Activated CD8-positive, alpha-beta memory T cell treated with anti-CD3 and anti-CD28 coated beads, Interleukin-2, amount 50 U/mL, for 48 hours (primary cell): ENCODE data around the gene SNRNP70.
"Not testable (repeated sequence)": the region's sequence is repeated elsewhere in the genome, so short reads cannot be mapped to it uniquely, and the experiment has no call there.

Experiments
- DNase-seq: peaks from one replicate; pipeline ENCODE4 v3.0.0-alpha.2; 2020

The SNRNP70 gene

GRCh38 chr19:49064768-49065611, 20.3 kb upstream of the SNRNP70 start, which contains the start of gene NTF4:
Gene NTF4 (minus strand): TSS chr19:49064818. CDS start chr19:49061997, 2,821 bp downstream.
- no peak for DNase-seq

- no peak for DNase-seq
These were observed 19.2 kb upstream of the SNRNP70 start for GRCh38 chr19:49065905-49066512.

- DNase-seq: no peak
These were observed 17.7 kb upstream of the SNRNP70 start for GRCh38 chr19:49067554-49067953.

GRCh38 chr19:49069026-49069425, 16.2 kb upstream of the SNRNP70 start:
- no peak for DNase-seq

GRCh38 chr19:49070416-49070815, 14.8 kb upstream of the SNRNP70 start:
- no peak for DNase-seq

- DNase-seq: no peak
These were observed 13.2 kb upstream of the SNRNP70 start for GRCh38 chr19:49071860-49072547.

- DNase-seq: no peak
These were observed 11.5 kb upstream of the SNRNP70 start for GRCh38 chr19:49073514-49074378.

- not testable (repeated sequence) for DNase-seq
These were observed 10.4 kb upstream of the SNRNP70 start for GRCh38 chr19:49074869-49075268.

GRCh38 chr19:49080392-49080791, 4.9 kb upstream of the SNRNP70 start:
- no peak for DNase-seq

DNA sequence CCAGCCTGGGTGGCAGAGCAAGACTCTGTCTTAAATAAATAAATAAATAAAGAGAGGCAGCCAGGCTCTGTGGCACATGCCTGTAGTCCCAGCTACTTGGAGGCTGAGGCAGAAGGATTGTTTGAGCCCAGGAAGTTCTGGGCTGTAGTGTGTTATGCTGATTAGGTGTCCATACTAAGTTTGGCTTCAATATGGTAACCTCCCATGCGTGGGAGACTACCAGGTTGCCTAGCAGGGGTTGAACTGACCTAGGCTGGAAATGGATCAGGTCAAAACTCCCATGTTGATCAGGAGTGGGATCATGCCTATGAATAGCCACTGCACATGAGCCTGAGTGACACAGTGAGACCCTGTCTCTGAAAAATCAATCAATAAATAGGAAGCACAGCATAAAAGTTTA, 4.0 kb upstream of the SNRNP70 start:
- DNase-seq: no peak

GRCh38 chr19:49084206-49085019, 838 bp upstream of the SNRNP70 start:
- no peak for DNase-seq

- DNase-seq: no peak
These were observed 599 bp downstream of the SNRNP70 start for GRCh38 chr19:49085868-49086232.

GRCh38 chr19:49086296-49086695, 1.0 kb downstream of the SNRNP70 start:
- DNase-seq: peak; percentile 49

DNA sequence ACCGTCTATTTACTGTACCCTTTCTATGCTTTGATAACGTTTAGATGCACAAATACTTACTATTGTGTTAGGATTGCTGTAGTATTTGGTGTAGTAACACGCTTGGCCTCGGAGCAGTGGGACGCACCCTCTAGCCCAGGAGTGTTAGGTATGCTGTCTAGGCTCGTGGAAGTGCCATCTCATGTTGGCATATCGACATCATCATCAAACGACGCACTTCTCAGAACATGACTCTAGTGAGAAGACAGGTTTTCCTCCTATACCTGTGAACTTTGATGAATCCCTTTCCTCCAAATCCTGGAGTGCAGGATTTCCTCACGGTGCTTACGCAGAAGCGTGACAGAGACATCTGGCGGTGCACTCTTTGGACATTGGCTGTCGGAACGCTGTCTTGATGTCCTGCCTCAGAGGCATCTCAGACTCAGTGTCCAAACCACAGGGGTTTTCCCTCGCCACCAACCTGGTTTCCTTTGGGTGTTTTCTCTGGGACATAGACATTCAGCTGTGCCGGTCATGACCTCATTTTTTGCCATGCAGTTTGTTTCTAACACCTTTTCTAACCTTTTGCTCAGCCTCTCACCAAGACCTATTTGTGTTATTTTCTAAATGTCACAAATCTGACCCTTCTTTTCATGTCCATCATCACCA, 6.3 kb downstream of the SNRNP70 start:
- DNase-seq: peak; percentile 51

DNA sequence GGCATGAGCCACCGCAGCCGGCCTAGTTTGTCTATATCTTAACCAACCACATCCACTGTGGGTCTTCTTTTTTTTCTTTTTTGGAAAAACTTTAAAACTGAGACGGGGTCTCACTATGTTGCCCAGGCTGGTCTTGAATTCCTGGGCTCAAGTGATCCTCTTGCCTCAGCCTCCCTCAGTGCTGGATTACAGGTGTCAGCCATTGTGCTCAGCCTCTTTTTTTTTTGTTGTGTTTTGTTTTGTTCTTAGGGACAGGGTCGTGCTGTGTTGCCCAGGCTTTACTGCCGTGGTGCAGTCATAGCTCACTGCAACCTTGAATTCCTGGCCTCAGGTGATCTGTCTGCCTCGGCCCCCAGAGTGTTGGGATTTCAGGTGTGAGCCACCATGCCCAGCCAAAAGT, 7.4 kb downstream of the SNRNP70 start:
- no peak for DNase-seq

DNA sequence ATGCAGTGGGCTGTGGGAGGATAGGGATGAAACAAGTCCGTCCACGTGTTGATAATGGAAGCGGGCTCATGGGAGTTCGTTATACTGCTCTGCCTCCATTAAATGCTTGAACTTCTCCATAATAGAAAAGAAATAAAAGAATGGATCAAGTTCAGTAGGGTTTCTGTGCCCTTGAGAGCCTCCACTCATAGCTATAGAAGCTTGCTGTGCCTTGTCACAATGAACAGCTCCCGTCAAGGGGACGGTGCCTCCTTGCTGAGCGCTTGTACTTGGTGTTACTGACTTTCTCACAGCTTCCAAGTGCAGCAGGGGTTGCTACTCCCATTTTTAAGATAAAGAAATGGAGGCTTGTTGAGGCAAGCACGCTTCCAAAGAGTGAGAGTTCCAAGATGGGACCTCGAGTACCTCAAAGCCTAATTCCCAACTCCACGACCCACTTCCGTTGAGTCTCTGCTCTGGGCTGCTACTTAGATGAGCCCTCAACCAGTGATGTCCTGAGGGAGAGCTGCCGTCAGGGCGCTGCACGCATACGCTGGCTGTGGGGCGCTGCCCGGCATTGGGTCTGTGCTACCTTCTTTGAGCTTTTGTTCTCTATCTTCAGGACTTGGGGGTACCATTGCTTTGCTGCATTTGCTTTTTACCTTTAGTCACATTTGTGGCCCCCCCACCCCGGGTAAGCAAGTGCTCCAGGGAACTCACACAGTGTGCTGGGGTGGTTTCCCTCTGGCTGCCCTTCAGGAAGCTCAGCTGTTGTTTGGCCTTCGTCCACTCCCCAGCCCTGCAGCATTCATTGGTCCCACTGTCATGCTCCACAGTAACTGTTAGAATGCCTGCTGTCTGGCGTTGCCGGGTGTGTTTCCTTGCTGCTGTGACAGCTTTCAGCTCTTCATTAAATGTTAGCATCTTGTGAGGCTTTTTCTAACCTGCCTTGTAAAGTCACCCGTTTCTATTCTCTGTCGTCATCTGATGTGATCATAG, 9.5 kb downstream of the SNRNP70 start:
- peak; percentile 49 for DNase-seq

GRCh38 chr19:49097453-49098288, 12.4 kb downstream of the SNRNP70 start:
- DNase-seq: peak; percentile 84

GRCh38 chr19:49098795-49099194, 13.5 kb downstream of the SNRNP70 start:
- no peak for DNase-seq

DNA sequence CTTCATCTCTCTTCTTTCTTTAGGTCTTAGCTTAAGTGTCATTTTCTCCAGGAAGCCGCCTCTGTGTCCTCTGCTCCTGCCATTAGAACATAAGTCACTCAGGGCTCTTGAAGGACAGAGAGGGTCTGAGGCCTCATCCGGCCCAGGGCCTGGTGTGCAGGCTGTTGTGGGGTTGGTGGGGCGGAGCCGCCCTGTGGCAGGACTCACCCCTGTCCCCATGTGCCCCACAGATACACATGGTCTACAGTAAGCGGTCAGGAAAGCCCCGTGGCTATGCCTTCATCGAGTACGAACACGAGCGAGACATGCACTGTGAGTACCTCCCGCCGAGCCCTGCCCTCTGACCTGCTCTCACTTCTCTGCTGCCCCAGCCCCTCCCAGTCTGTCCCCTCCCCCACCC, 15.9 kb downstream of the SNRNP70 start:
- DNase-seq: peak; percentile 52
